H1 (cell line): Measurements from ENCODE around the gene HAVCR1. TPM values are rescaled to one million over a fixed set of nuclear protein-coding genes. Genes with fewer than 3 reads are reported as not detected.

Experiments
- CTCF ChIA-PET: fragments of 300-600 bp; sonication (Branson Sonifier 250); formaldehyde crosslinking; loops from one replicate; lab custom pipeline; 2021; ENCODE audit not compliant: partially characterized antibody; lab: Charles Lee
- POLR2A ChIA-PET: fragments of 300-600 bp; sonication (Branson Sonifier 250); formaldehyde crosslinking; loops from one replicate; lab custom pipeline; 2021; ENCODE audit warnings: inconsistent platforms; ENCODE audit not compliant: partially characterized antibody; lab: Charles Lee
- DNase-seq, 2 experiments: peaks; one replicate each; pipeline versions ENCODE4 v3.0.0 to v3.0.0-alpha.2; 2010 to 2022; ENCODE audit warnings: low spot score in 2 of 2, low read depth in 1 of 2, mixed read lengths in 1 of 2
- FAIRE-seq: peaks from 2 replicates; lab custom pipeline; 2011; peaks lifted over from hg19 to GRCh38; lab: Jason Lieb, UNC
- H2AFZ ChIP-seq: 2 replicates; pipeline ENCODE4 v1.8.1; 2012; ENCODE audit warnings: low read length, inconsistent platforms
- H2AK5ac ChIP-seq: 2 replicates; pipeline ENCODE4 v1.6.1; 2013; ENCODE audit warnings: low read depth, low read length
- H2BK120ac ChIP-seq: replicated peaks from 2 replicates; pipeline ENCODE3; 2013; ENCODE audit warnings: low read depth, low read length, inconsistent platforms
- H2BK12ac ChIP-seq: 2 replicates; pipeline ENCODE4 v1.6.1; 2013; ENCODE audit warnings: low read depth, low read length
- H2BK15ac ChIP-seq: 2 replicates; pipeline ENCODE4 v1.6.1; 2013; ENCODE audit warnings: low read length
- H2BK20ac ChIP-seq: 2 replicates; pipeline ENCODE4 v1.6.1; 2013; ENCODE audit warnings: low read length
- H2BK5ac ChIP-seq: 2 replicates; pipeline ENCODE4 v1.6.1; 2013; ENCODE audit warnings: low read depth, low read length
- H3K14ac ChIP-seq: 2 replicates; pipeline ENCODE4 v1.6.1; 2013; ENCODE audit warnings: inconsistent platforms; ENCODE audit not compliant: insufficient read length
- H3K18ac ChIP-seq: 2 replicates; pipeline ENCODE4 v1.6.1; 2013; ENCODE audit warnings: low read length; ENCODE audit errors: extremely low read depth
- H3K23ac ChIP-seq: 2 replicates; pipeline ENCODE4 v1.6.1; 2013; ENCODE audit warnings: inconsistent platforms; ENCODE audit not compliant: insufficient read length
- H3K23me2 ChIP-seq: 2 replicates; pipeline ENCODE4 v1.6.1; 2013; ENCODE audit warnings: low read depth, low read length
- H3K27ac ChIP-seq: 2 replicates; pipeline ENCODE4 v1.6.1; 2011; ENCODE audit warnings: low read depth, low read length, inconsistent platforms
- H3K27me3 ChIP-seq, 4 experiments: replicated peaks in 1 of 4; 1 replicate in 1 of 4; 2 replicates in 3 of 4; pipeline versions ENCODE4 v1.6.1 to v1.8.1; 2011 to 2013; ENCODE audit warnings: low read length in 3 of 4, mild to moderate bottlenecking in 3 of 4, inconsistent platforms in 2 of 4, mixed read lengths in 2 of 4, moderate library complexity in 1 of 4; ENCODE audit not compliant: control insufficient read depth in 3 of 4, insufficient read depth in 3 of 4; ENCODE audit errors: extremely low read depth in 1 of 4
- H3K36me3 ChIP-seq, 4 experiments: 2 replicates each; pipeline versions ENCODE4 v1.6.1 to v1.8.1; 2011 to 2013; ENCODE audit warnings: mild to moderate bottlenecking in 4 of 4, low read length in 3 of 4, moderate library complexity in 2 of 4, control low read depth in 1 of 4, inconsistent platforms in 1 of 4; ENCODE audit not compliant: insufficient read depth in 4 of 4, control insufficient read depth in 2 of 4
- H3K4ac ChIP-seq: replicated peaks from 2 replicates; pipeline ENCODE3; 2013; ENCODE audit warnings: low read length, low read depth, mixed read lengths, inconsistent platforms; ENCODE audit not compliant: insufficient read length
- H3K4me1 ChIP-seq, 4 experiments: replicated peaks in 1 of 4; 1 replicate in 1 of 4; 2 replicates in 3 of 4; pipeline versions ENCODE4 v1.6.1 to v1.8.1; 2011 to 2013; ENCODE audit warnings: low read length in 3 of 4, inconsistent platforms in 2 of 4, mixed read lengths in 1 of 4; ENCODE audit not compliant: insufficient read depth in 4 of 4, control insufficient read depth in 3 of 4
- H3K4me2 ChIP-seq, 2 experiments: 2 replicates each; pipeline versions ENCODE4 v1.6.1 to v1.8.1; 2011 to 2013; ENCODE audit warnings: low read depth in 2 of 2, low read length in 2 of 2, control low read depth in 1 of 2, inconsistent platforms in 1 of 2, mild to moderate bottlenecking in 1 of 2; ENCODE audit not compliant: insufficient read depth in 1 of 2
- H3K4me3 ChIP-seq, 4 experiments: fragments of 200-600, 300-600 bp in 1 of 4; sonication (generic), shearing (Covaris generic), sonication (Bioruptor Twin) in 1 of 4; 2 replicates each; pipeline versions ENCODE4 v1.5.1 to v1.8.1; 2011 to 2016; ENCODE audit warnings: low read length in 4 of 4, low read depth in 3 of 4, control low read depth in 2 of 4, inconsistent platforms in 2 of 4, mild to moderate bottlenecking in 2 of 4, mixed read lengths in 1 of 4, moderate library complexity in 1 of 4; ENCODE audit not compliant: insufficient read depth in 2 of 4; ENCODE audit errors: extremely low read depth in 1 of 4
- H3K56ac ChIP-seq: replicated peaks from 2 replicates; pipeline ENCODE3; 2013; ENCODE audit warnings: low read depth, mild to moderate bottlenecking, mixed read lengths, low read length, inconsistent platforms; ENCODE audit not compliant: insufficient read length
- H3K79me1 ChIP-seq: 2 replicates; pipeline ENCODE4 v1.6.1; 2013; ENCODE audit warnings: low read depth, low read length, control low read depth
- H3K79me2 ChIP-seq, 2 experiments: 2 replicates each; pipeline versions ENCODE4 v1.6.1 to v1.8.1; 2012 to 2013; ENCODE audit warnings: low read length in 2 of 2, mild to moderate bottlenecking in 2 of 2, inconsistent platforms in 1 of 2; ENCODE audit not compliant: insufficient read depth in 2 of 2, control insufficient read depth in 1 of 2
- H3K9ac ChIP-seq, 4 experiments: replicated peaks in 1 of 4; 1 replicate in 1 of 4; 2 replicates in 3 of 4; pipeline versions ENCODE4 v1.6.1 to v1.8.1; 2011 to 2013; ENCODE audit warnings: low read depth in 3 of 4, low read length in 3 of 4, control low read depth in 2 of 4, mild to moderate bottlenecking in 2 of 4, moderate library complexity in 2 of 4, inconsistent platforms in 1 of 4; ENCODE audit errors: extremely low read depth in 1 of 4
- H3K9me3 ChIP-seq, 2 experiments: 2 replicates each; pipeline versions ENCODE4 v1.6.1 to v1.8.1; 2012 to 2013; ENCODE audit warnings: mild to moderate bottlenecking in 2 of 2, moderate library complexity in 2 of 2, control low read depth in 1 of 2, inconsistent platforms in 1 of 2, low read depth in 1 of 2, low read length in 1 of 2, mixed read lengths in 1 of 2; ENCODE audit not compliant: insufficient read depth in 2 of 2
- H4K20me1 ChIP-seq, 2 experiments: replicated peaks in 1 of 2; 2 replicates each; pipeline versions ENCODE3 to v1.8.1; 2011 to 2013; ENCODE audit warnings: inconsistent platforms in 2 of 2, low read length in 2 of 2, mild to moderate bottlenecking in 1 of 2; ENCODE audit not compliant: insufficient read depth in 2 of 2, control insufficient read depth in 1 of 2
- H4K5ac ChIP-seq: 2 replicates; pipeline ENCODE4 v1.6.1; 2013; ENCODE audit warnings: low read length, low read depth, mixed read lengths, inconsistent platforms; ENCODE audit not compliant: insufficient read length
- H4K8ac ChIP-seq: 2 replicates; pipeline ENCODE4 v1.8.0; 2013; ENCODE audit warnings: mild to moderate bottlenecking, moderate library complexity, low read length, inconsistent platforms; ENCODE audit not compliant: insufficient read depth; ENCODE audit errors: extremely low read depth
- H4K91ac ChIP-seq: replicated peaks from 2 replicates; pipeline ENCODE3; 2013; ENCODE audit warnings: low read length, mixed read lengths, inconsistent platforms; ENCODE audit not compliant: insufficient read length
- BACH1 ChIP-seq: IDR thresholded peaks from 2 replicates; pipeline ENCODE4 v1.6.1; 2012; ENCODE audit warnings: low read length, improper control_type of control experiment
- EGR1 ChIP-seq: IDR thresholded peaks from 2 replicates; pipeline ENCODE4 v1.6.1; 2011; ENCODE audit warnings: low read depth, low read length, borderline replicate concordance
- EP300 ChIP-seq, 2 experiments: IDR thresholded peaks; 1 replicate in 1 of 2; 2 replicates in 1 of 2; pipeline ENCODE4 v1.6.1; 2011 to 2012; ENCODE audit warnings: low read depth in 2 of 2, low read length in 2 of 2, mild to moderate bottlenecking in 2 of 2, borderline replicate concordance in 1 of 2, inconsistent platforms in 1 of 2, moderate library complexity in 1 of 2
- MAX ChIP-seq: IDR thresholded peaks from 2 replicates; pipeline ENCODE4 v1.6.1; 2012; ENCODE audit warnings: inconsistent platforms
- POU5F1 ChIP-seq: IDR thresholded peaks from 2 replicates; pipeline ENCODE4 v1.6.1; 2011; ENCODE audit warnings: low read depth, mild to moderate bottlenecking, low read length, moderate library complexity
- SP4 ChIP-seq: IDR thresholded peaks from 2 replicates; pipeline ENCODE4 v1.6.1; 2012; ENCODE audit warnings: low read length, inconsistent platforms
- SRF ChIP-seq: IDR thresholded peaks from 2 replicates; pipeline ENCODE4 v1.6.1; 2011; ENCODE audit warnings: mild to moderate bottlenecking, low read depth, low read length, moderate library complexity
- WGBS, 2 experiments: shearing (Covaris generic) in 1 of 2; methylation state at CpG; one replicate each; pipeline versions ENCODE4 v1.1.6 to v1.1.7; 2013 to 2015; ENCODE audit warnings: low lambda C conversion rate in 2 of 2, mixed read lengths in 2 of 2, inconsistent platforms in 1 of 2, low coverage in 1 of 2, missing lambda C conversion rate in 1 of 2; ENCODE audit not compliant: insufficient replicate concordance in 2 of 2, insufficient coverage in 1 of 2, insufficient read length in 1 of 2; ENCODE audit errors: extremely low coverage in 1 of 2, missing lambda C conversion rate in 1 of 2; 5-methylcytosine and 5-hydroxymethylcytosine counted together
- polyA plus RNA-seq, 7 experiments: library from polyadenylated mRNA; depleted of rRNA in 3 of 7; stranded (reverse) in 5 of 7; unstranded in 2 of 7; fragments of >200 nt in 5 of 7; fragments of 200-250 nt in 2 of 7; gene quantifications; 1 replicate in 5 of 7; 2 replicates in 1 of 7; 4 replicates in 1 of 7; pipeline versions ENCODE4 v1.2.1 to v1.2.3, GENCODE V29; 2011 to 2013; ENCODE audit warnings: missing spikeins in 2 of 7, mixed read lengths in 2 of 7
- total RNA-seq: library from RNA; stranded (reverse); fragmentation: NEBNext Ultra II Directional; extraction: Animal tissue kit (Norgen Biotek cat#: 25700); gene quantifications from 2 replicates; pipeline ENCODE4 v1.2.1, GENCODE V29; 2021

Gene HAVCR1
- total and polyA plus RNA-seq, 2 of the 8 experiments (the other 6 are each of a cell fraction or from before 2014, with no cell fraction given) = not detected

GRCh38 chr5:157029457-157029856 is 29.5 kb downstream of the HAVCR1 start:
- H3K4me1 ChIP-seq = peaks cover 0 to 1% (median 0%) of the 10 kb centered on the region in 4 experiments; a peak in 2 of 7 replicates
- H3K27me3 ChIP-seq = no peaks in the 10 kb centered on the region
- H4K20me1 ChIP-seq = no peaks in the 10 kb centered on the region
- H2BK20ac ChIP-seq = no peak overlapping the region
- H2BK12ac ChIP-seq = no peak overlapping the region
- no peak for FAIRE-seq
- POLR2A ChIA-PET = no interaction called here
- H3K9me3 ChIP-seq = no peaks in the 10 kb centered on the region
- H3K4me3 ChIP-seq = no peak overlapping the region
- CTCF ChIA-PET = interaction anchor here (0.6 to 1.3 kb wide), 3 partner anchors 168 to 1411 kb away, joined by 3 read pairs; no protein-coding TSS in a partner anchor
- H3K79me2 ChIP-seq = no peaks in the 10 kb centered on the region
- H3K23ac ChIP-seq = no peak overlapping the region
- H2BK15ac ChIP-seq = no peak overlapping the region
- no peak overlapping the region for H3K9ac ChIP-seq
- H3K18ac ChIP-seq = no peak overlapping the region
- H2BK5ac ChIP-seq = no peak overlapping the region
- no peak overlapping the region for H3K4ac ChIP-seq
- H3K4me2 ChIP-seq = no peak overlapping the region
- H3K14ac ChIP-seq = no peak overlapping the region
- H2BK120ac ChIP-seq = no peak overlapping the region
- WGBS, 2 experiments = 94% methylated on average over 3 of the region's 3 CpGs; no CpG with 5 or more reads in 1 of the 2 experiments
- no peak overlapping the region for H3K27ac ChIP-seq
- no peak for DNase-seq
- no peaks in the 10 kb centered on the region for H3K79me1 ChIP-seq
- H4K91ac ChIP-seq = no peak overlapping the region
- H4K8ac ChIP-seq = no peak overlapping the region
- no peak overlapping the region for H4K5ac ChIP-seq
- no peak overlapping the region for H2AK5ac ChIP-seq
- no peak overlapping the region for H3K56ac ChIP-seq
- H2AFZ ChIP-seq = no peak overlapping the region
- H3K23me2 ChIP-seq = no peaks in the 10 kb centered on the region
- H3K36me3 ChIP-seq = no peaks in the 10 kb centered on the region
- TF ChIP-seq EP300 (IDR thresholded peaks at IDR 0.05; ENCODE audit: borderline replicate concordance in 1 of 2, low read depth in 2 of 2, low read length in 2 of 2) (no peak), SP4 (no peak), POU5F1 (no peak), BACH1 (no peak), SRF (no peak), MAX (no peak), EGR1 (no peak)
